Activated T-helper 17 cell treated with anti-CD3 and anti-CD28 coated beads, Interleukin-2, amount 50 U/mL, for 72 hours (primary cell): Measurements from ENCODE around the gene PPP1CC. TPM values are rescaled to one million over a fixed set of nuclear protein-coding genes. Genes with fewer than 3 reads are reported as not detected.

Experiments used
- ATAC-seq: fragments of 150-1000 bp; cut with Tn5 transposase; replicated peaks from 2 replicates; pipeline ENCODE4 v1.10.0; 2021; ENCODE audit warnings: mild to moderate bottlenecking, moderate library complexity
- H3K27ac Mint-ChIP-seq: one replicate; pipeline ENCODE4 v1.8.0; 2022; ENCODE audit warnings: mixed read lengths
- H3K27me3 Mint-ChIP-seq: one replicate; pipeline ENCODE4 v1.8.0; 2022; ENCODE audit warnings: mixed read lengths
- H3K36me3 Mint-ChIP-seq: one replicate; pipeline ENCODE4 v1.8.0; 2022; ENCODE audit warnings: low read depth, mild to moderate bottlenecking, mixed read lengths
- H3K4me1 Mint-ChIP-seq: one replicate; pipeline ENCODE4 v1.8.0; 2022; ENCODE audit warnings: mixed read lengths
- H3K4me3 Mint-ChIP-seq: one replicate; pipeline ENCODE4 v1.8.0; 2022; ENCODE audit warnings: mild to moderate bottlenecking, mixed read lengths
- H3K9me3 Mint-ChIP-seq: one replicate; pipeline ENCODE4 v1.8.0; 2022; ENCODE audit warnings: mixed read lengths
- total RNA-seq, 2 donors: library from RNA; stranded (reverse); gene quantifications; one replicate each; pipeline ENCODE4 v1.2.3, GENCODE V29; 2022

Gene PPP1CC
- total RNA-seq, 2 donors from 2014 or later: 185 to 259 TPM

DNA sequence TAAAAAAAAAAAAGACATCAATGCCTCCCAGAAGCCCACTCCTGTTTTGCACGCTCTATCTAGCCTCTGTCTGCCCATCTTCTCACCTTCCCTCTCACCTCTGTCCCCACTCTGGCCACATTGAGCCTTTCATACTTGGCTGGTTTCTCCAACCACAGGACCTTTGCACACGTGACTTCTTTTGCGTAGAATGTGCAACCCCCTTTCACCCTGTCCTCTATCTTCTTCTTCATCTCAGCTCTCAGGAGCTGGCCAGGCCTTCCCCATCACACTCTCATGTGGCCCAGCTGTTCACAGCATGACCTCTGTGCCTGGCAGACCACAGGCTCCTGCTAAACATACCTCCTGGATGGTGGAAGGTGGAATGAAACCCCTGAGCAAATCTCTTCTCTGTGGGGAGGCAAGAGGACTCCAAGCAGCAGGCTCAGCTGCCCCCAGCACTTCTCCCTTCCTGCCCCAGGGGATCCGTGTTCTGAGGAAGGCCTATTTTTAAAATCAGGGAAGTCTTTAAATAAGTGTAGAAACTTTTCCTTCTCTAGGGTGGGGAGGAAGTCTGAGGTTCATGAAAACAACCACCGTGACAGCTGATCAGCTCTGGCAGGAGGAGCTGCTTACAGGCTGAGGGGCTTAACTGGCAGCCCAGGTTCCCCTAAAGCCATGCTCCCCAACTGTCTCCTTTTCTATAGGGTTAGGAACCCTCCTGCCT, 65.3 kb downstream of the PPP1CC start:
- Mint-ChIP-seq H3K36me3 (no peaks in the 10 kb centered on the region), H3K4me3 (no peak overlapping the region), H3K27ac (peak overlapping the region; percentile 45), H3K27me3 (no peaks in the 10 kb centered on the region), H3K4me1 (peaks cover 8% of the 10 kb centered on the region), H3K9me3 (no peaks in the 10 kb centered on the region)
- ATAC-seq: no peak

DNA sequence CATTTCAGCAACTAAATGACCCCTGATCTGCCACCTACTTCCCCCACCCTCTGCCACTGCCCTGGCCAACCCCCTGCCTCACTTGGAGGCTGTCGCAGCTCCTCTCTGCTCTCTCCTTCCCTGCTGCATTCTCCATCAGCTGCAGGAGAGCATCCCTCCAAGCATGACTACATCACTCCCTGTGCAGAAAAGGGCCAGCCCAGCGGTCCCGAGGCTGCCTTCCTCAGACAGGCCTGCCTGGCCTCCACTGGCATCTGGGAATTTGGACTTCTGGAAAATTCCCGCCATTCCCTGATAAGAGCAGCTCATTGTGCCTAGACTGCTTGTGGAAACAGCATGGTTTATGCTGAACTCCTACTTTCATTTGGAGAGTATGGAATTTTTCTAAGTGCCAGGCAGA, 66.5 kb downstream of the PPP1CC start:
- Mint-ChIP-seq H3K36me3 (no peaks in the 10 kb centered on the region), H3K4me3 (no peak overlapping the region), H3K9me3 (no peaks in the 10 kb centered on the region), H3K27ac (no peak overlapping the region), H3K27me3 (no peaks in the 10 kb centered on the region), H3K4me1 (peaks cover 8% of the 10 kb centered on the region)
- ATAC-seq: no peak

DNA sequence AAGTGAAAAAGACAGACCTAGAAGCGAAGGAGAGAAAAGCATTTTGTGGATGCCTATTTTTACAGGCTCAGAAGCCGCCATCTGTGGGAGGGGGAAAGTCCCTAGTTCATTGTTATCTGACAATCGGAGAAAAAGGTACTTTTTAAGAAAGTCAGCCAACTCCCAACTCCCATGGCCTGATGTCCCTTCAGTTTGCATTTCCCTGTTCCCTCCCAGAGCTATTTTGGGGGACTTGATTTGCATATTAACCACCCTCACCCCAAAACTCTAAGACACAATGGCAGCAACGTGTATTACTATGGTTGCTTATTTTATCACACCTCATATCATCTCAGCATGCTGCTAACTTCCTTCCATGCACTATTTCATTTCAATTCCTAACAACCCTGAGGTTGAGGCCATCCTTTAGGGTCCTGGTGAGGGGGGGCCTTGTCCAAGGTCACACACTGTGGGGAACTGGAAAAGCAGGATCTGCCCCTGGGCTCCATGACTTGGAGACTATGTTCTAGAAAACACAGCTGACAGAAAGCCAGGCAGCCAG, 72.5 kb downstream of the PPP1CC start:
- Mint-ChIP-seq H3K9me3 (peaks cover 5% of the 10 kb centered on the region), H3K27ac (peak overlapping the region; percentile 53), H3K4me3 (peak overlapping the region; percentile 19), H3K36me3 (no peaks in the 10 kb centered on the region), H3K4me1 (peaks cover 19% of the 10 kb centered on the region), H3K27me3 (no peaks in the 10 kb centered on the region)
- peak; percentile 81 for ATAC-seq

Other genes starting within 250 kb of the PPP1CC start
- 100 to 1,000 TPM; 103 to 125 TPM for gene VPS29, start 240.8 kb downstream of the PPP1CC start, total RNA-seq
- gene RAD9B, start 240.6 kb downstream of the PPP1CC start, total RNA-seq: 1 to 10 TPM; 1.5 to 2.5 TPM
- 10 to 100 TPM; 31.4 to 36.7 TPM for gene PPTC7, start 159.6 kb downstream of the PPP1CC start, total RNA-seq
- gene TCTN1, start 128.8 kb downstream of the PPP1CC start, total RNA-seq: 1 to 10 TPM; 3.5 to 6.4 TPM
- 1 to 10 TPM in 1 of 2 donors, under 1 TPM in 1; 0.71 to 1.7 TPM for gene HVCN1, start 53.8 kb downstream of the PPP1CC start, total RNA-seq
- not detected for gene CCDC63, start 104.1 kb upstream of the PPP1CC start, total RNA-seq
- gene MYL2, start 177.7 kb upstream of the PPP1CC start, total RNA-seq: not detected